Measurements from ENCODE around the gene CD276. TPM values are rescaled to one million over a fixed set of nuclear protein-coding genes. Genes with fewer than 3 reads are reported as not detected.

The CD276 gene
- polyA plus RNA-seq, 1 donor from 2014 or later = 70.4 TPM

GRCh38 chr15:73650416-73651126, 33.6 kb upstream of the CD276 start:
- no peak for TF ChIP-seq EZH2 (IDR thresholded peaks at IDR 0.05; ENCODE audit: borderline replicate concordance, insufficient read depth, low read length, poor library complexity, severe bottlenecking)
- TF ChIP-seq TAF1 (IDR thresholded peaks at IDR 0.05; ENCODE audit: low read depth) = no peak
- TF ChIP-seq RAD21 (conservative IDR thresholded peaks at IDR 0.05) = no peak
- Histone ChIP-seq H3K9me3 (ENCODE audit: low read length) (no peaks in the 10 kb centered on the region), H3K9me2 (ENCODE audit: insufficient read depth, low read length) (no peaks in the 10 kb centered on the region), H3K36me3 (ENCODE audit: insufficient read depth, low read length) (no peaks in the 10 kb centered on the region), H4K20me1 (ENCODE audit: insufficient read depth) (no peaks in the 10 kb centered on the region), H2AFZ (ENCODE audit: low read depth, low read length) (no peak overlapping the region), H3K27ac (ENCODE audit: low read length) (no peak overlapping the region), H3K4me2 (ENCODE audit: low read length) (no peak overlapping the region), H3K27me3 (ENCODE audit: insufficient read depth, low read depth, low read length) (no peaks in the 10 kb centered on the region), H3K79me2 (replicated peaks; ENCODE audit: insufficient read depth, low read length) (no peaks in the 10 kb centered on the region), H3K9ac (ENCODE audit: low read length) (no peak overlapping the region), H3F3A (ENCODE audit: insufficient read depth, low read length, poor library complexity, severe bottlenecking) (no peaks in the 10 kb centered on the region), H3K4me3 (ENCODE audit: low read length) (no peak overlapping the region)

GRCh38 chr15:73654659-73655058, 29.5 kb upstream of the CD276 start:
- Histone ChIP-seq H3F3A (ENCODE audit: insufficient read depth, low read length, poor library complexity, severe bottlenecking) (no peaks in the 10 kb centered on the region), H3K4me3 (ENCODE audit: low read length) (no peak overlapping the region), H3K9me3 (ENCODE audit: low read length) (no peaks in the 10 kb centered on the region), H3K27ac (ENCODE audit: low read length) (no peak overlapping the region), H3K36me3 (ENCODE audit: insufficient read depth, low read length) (no peaks in the 10 kb centered on the region), H3K79me2 (replicated peaks; ENCODE audit: insufficient read depth, low read length) (no peaks in the 10 kb centered on the region), H2AFZ (ENCODE audit: low read depth, low read length) (no peak overlapping the region), H4K20me1 (ENCODE audit: insufficient read depth) (no peaks in the 10 kb centered on the region), H3K4me2 (ENCODE audit: low read length) (no peak overlapping the region), H3K9me2 (ENCODE audit: insufficient read depth, low read length) (no peaks in the 10 kb centered on the region), H3K9ac (ENCODE audit: low read length) (no peak overlapping the region), H3K27me3 (ENCODE audit: insufficient read depth, low read depth, low read length) (no peaks in the 10 kb centered on the region)
- TF ChIP-seq REST (IDR thresholded peaks at IDR 0.05; ENCODE audit: borderline replicate concordance) (no peak), RAD21 (conservative IDR thresholded peaks at IDR 0.05) (no peak), TAF1 (IDR thresholded peaks at IDR 0.05; ENCODE audit: low read depth) (no peak), SMC3 (conservative IDR thresholded peaks at IDR 0.05; ENCODE audit: poor library complexity) (no peak), EP300 (conservative IDR thresholded peaks at IDR 0.05; ENCODE audit: poor library complexity, severe bottlenecking) (no peak), EZH2 (IDR thresholded peaks at IDR 0.05; ENCODE audit: borderline replicate concordance, insufficient read depth, low read length, poor library complexity, severe bottlenecking) (no peak), CTCF (IDR thresholded peaks at IDR 0.05; ENCODE audit: poor library complexity, severe bottlenecking) (no peak), MXI1 (conservative IDR thresholded peaks at IDR 0.05; ENCODE audit: poor library complexity, severe bottlenecking) (no peak), POLR2AphosphoS5 (IDR thresholded peaks at IDR 0.05) (no peak)
